ENCODE measurements around the gene SFI1.

The SFI1 gene

DNA sequence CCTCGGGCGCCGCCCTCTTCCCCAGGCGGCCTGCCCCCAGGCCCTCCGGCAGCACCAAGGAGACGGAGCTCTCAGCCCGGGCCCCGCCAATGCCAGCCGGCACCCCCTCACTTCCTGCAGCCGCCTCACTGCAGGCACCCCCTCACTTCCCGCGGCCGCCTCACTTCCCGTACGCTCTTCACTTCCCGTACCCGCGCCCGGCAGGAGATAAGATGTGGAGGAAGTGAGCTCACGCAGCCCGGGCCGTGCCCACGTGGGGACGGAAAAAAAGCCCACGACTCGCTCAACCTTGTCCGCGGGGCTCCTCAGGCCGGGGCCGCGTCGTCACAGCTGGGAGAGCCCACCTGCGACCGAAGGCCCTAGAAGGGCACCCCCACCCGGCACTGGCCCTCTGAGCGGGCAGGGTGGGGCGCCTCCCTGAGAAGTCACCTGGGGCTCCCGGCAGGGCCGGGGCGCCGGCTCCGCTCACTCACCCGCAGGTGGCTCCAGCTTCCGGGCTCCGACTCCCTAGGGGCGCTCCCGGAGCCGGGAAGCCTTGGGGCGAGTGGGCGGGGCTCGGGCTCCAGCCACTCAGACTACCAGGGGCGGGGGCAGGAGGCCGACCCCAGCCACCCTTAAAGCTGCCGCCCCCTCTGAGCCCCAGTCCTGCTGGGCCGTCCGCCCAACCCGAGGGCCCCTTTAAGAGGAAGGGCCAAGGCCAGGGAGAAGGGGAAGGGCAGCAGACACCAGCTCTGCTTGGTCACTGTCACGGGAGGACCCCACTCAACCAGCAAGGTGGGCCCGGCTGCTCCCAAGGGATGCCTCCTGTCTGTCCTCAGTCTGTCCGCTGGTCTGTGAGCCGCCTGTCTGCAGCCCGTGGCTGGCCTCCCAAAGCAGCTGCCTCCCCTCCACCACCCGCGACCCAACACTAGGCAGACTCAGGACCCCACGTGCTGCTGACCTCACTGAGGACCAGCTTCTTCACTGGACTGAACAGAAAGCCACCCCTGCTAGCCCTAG, 134.3 kb downstream of the SFI1 start:
- Histone ChIP-seq H3K36me3 (peaks cover 81% of the 10 kb centered on the region), H3K4me3 (ENCODE audit: low read depth in 1 of 2, low read length in 1 of 2) (peak overlapping the region; percentile 55 to 73), H3K9me3 (no peaks in the 10 kb centered on the region), H3K4me1 (ENCODE audit: control insufficient read depth in 1 of 2, insufficient read depth in 1 of 2, low read depth in 1 of 2, low read length in 1 of 2) (peaks cover 69 to 74% of the 10 kb centered on the region in 2 experiments), H3K27ac (peak overlapping the region; percentile 92), H3K27me3 (no peaks in the 10 kb centered on the region)
- TF ChIP-seq, protein P1, sequence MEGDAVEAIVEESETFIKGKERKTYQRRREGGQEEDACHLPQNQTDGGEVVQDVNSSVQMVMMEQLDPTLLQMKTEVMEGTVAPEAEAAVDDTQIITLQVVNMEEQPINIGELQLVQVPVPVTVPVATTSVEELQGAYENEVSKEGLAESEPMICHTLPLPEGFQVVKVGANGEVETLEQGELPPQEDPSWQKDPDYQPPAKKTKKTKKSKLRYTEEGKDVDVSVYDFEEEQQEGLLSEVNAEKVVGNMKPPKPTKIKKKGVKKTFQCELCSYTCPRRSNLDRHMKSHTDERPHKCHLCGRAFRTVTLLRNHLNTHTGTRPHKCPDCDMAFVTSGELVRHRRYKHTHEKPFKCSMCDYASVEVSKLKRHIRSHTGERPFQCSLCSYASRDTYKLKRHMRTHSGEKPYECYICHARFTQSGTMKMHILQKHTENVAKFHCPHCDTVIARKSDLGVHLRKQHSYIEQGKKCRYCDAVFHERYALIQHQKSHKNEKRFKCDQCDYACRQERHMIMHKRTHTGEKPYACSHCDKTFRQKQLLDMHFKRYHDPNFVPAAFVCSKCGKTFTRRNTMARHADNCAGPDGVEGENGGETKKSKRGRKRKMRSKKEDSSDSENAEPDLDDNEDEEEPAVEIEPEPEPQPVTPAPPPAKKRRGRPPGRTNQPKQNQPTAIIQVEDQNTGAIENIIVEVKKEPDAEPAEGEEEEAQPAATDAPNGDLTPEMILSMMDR (IDR thresholded peaks at IDR 0.05), result no peak

DNA sequence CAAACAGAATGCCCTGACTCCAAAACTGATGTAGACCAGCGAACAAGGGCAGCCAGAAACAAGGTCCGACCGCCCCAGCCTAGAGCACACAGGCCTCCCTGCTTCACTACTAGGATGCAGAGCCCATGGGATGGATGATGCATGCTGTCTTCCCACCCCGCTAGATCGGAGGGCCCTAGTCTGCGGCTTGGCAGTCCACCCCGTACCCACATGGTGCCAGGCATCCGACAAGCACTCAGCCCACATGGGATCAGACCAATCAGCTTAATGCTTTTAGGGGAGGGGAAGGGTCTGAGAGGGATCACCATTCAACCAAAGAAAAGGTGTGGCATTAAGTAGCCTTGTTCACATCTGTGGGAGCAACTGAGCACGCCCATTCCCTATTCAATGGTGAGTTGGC, 135.1 kb downstream of the SFI1 start:
- Histone ChIP-seq H3K9me3 (no peaks in the 10 kb centered on the region), H3K27ac (peak overlapping the region; percentile 92), H3K27me3 (no peaks in the 10 kb centered on the region), H3K36me3 (peaks cover 77% of the 10 kb centered on the region), H3K4me1 (ENCODE audit: control insufficient read depth in 1 of 2, insufficient read depth in 1 of 2, low read depth in 1 of 2, low read length in 1 of 2) (peaks cover 77 to 83% of the 10 kb centered on the region in 2 experiments), H3K4me3 (ENCODE audit: low read depth in 1 of 2, low read length in 1 of 2) (peak overlapping the region; percentile 55 to 73)
- TF ChIP-seq, protein P1 (IDR thresholded peaks at IDR 0.05), result no peak

DNA sequence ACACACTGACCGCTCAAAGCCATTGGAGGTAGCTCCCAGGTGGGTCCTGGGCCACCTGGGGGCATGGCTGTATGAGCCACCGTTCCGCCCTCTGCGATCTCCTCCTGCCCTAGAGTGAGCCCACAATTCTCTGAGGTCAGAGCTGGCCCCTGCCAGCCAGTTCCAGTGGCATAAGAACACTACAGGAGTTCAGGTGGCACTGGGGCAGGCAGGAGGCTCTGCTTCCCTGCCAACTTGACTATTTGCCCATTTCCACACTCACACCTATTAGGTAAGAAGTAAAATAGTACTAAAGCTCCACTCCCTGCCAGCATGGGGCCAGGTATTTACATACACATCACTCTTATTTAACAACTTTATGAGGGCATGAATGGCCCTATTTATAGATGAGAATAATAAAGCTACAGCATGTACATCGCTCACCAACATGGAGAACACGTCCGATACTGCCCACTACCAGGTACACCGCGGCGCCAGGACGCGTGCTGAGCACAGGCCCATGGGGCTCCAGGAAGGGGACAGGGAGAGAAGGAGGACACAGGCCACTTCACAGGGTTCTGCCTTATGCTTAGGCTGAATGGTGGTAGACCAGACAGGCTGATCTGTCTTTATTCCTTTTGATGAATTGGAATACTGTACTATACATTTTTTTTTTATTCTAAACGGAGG, 139.4 kb downstream of the SFI1 start:
- no peaks in the 10 kb centered on the region for H3K27me3 ChIP-seq
- H3K4me3 ChIP-seq (ENCODE audit: low read depth in 1 of 2, low read length in 1 of 2), result peak overlapping the region; percentile 88 to 98
- peaks cover 41% of the 10 kb centered on the region for H3K36me3 ChIP-seq
- TF ChIP-seq, protein P1 (IDR thresholded peaks at IDR 0.05), result no peak
- peaks cover 82 to 93% of the 10 kb centered on the region in 2 experiments for H3K4me1 ChIP-seq (ENCODE audit: control insufficient read depth in 1 of 2, insufficient read depth in 1 of 2, low read depth in 1 of 2, low read length in 1 of 2)
- peak overlapping the region; percentile 100 for H3K27ac ChIP-seq
- H3K9me3 ChIP-seq, result no peaks in the 10 kb centered on the region

DNA sequence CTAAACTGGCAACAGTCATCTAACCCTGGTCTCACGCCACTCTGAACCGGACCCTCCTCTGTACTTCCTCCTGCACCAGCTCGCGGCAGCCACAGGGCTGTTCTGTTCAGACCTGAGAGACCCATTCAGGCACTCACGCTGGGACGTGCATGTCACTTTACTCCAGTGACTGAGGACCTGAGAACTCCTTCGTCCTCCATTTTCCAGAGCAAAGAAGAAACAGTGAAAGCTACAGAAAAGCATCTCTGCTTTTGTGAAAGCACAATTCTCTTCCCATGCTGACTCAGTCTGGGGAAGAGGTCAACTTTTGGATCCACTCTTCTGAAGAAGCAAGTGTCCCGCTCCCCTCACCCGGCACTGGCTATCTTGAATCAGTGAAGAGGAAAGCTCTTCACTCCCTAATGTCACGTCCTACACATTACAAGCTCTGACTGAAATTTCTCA, 141.1 kb downstream of the SFI1 start:
- no peaks in the 10 kb centered on the region for H3K27me3 ChIP-seq
- peak overlapping the region; percentile 100 for H3K27ac ChIP-seq
- H3K4me1 ChIP-seq (ENCODE audit: control insufficient read depth in 1 of 2, insufficient read depth in 1 of 2, low read depth in 1 of 2, low read length in 1 of 2), result peaks cover 82 to 93% of the 10 kb centered on the region in 2 experiments
- H3K36me3 ChIP-seq, result peaks cover 26% of the 10 kb centered on the region
- H3K4me3 ChIP-seq (ENCODE audit: low read depth in 1 of 2, low read length in 1 of 2), result peak overlapping the region; percentile 88 to 98
- TF ChIP-seq, protein P1 (IDR thresholded peaks at IDR 0.05), result peak; percentile 86
- no peaks in the 10 kb centered on the region for H3K9me3 ChIP-seq

DNA sequence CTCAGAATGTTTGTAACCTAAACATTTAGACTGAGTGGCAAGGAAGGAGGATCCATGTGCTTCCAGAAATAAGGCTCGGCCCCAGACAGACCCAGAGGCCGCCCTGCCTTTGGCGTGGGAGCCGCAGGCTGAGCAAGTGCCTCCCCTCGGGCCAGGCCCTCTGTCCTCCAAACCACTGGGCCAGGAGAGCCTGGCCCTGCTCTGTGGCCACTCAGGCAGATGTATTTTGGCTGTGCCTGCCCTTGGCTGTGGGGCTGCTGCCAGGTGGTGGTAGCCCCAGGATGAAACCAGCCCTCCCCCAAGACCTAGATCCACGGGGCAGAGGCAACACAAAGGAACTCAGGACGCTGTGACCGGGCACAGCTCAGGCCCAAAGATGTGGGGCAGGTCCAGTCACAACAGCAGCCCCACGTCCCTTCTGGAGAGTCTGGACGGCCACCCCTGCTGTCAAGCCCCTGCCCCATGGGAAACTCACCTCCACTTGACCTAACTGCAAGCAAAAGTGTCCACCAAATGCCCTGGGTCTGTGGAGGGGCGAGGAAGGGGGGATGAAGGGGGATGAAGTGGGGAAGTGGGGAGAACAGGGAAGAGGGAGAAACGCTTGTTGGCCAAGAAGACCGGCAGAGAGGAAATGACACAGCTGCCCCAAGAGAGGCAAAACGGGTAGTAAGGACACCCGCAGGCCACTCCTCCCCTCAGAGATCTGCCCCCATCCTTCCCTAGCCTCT, 141.7 kb downstream of the SFI1 start:
- peaks cover 84 to 93% of the 10 kb centered on the region in 2 experiments for H3K4me1 ChIP-seq (ENCODE audit: control insufficient read depth in 1 of 2, insufficient read depth in 1 of 2, low read depth in 1 of 2, low read length in 1 of 2)
- peak overlapping the region; percentile 100 for H3K27ac ChIP-seq
- H3K9me3 ChIP-seq, result no peaks in the 10 kb centered on the region
- H3K27me3 ChIP-seq, result no peaks in the 10 kb centered on the region
- H3K4me3 ChIP-seq (ENCODE audit: low read depth in 1 of 2, low read length in 1 of 2), result peak overlapping the region; percentile 88 to 98
- TF ChIP-seq, protein P1 (IDR thresholded peaks at IDR 0.05), result peak; percentile 32
- peaks cover 20% of the 10 kb centered on the region for H3K36me3 ChIP-seq
